Measurements from ENCODE around the gene OR51B5.
"Not testable (repeated sequence)": the region's sequence is repeated elsewhere in the genome, so short reads cannot be mapped to it uniquely, and the experiment has no call there.

OR51B5 gene

GRCh38 chr11:5363679-5364078 is 20.4 kb upstream of the OR51B5 start:
- Histone ChIP-seq H3K4me3 (ENCODE audit: low read length) (no peak overlapping the region), H3K9ac (ENCODE audit: low read length) (no peak overlapping the region), H3K4me1 (ENCODE audit: control insufficient read depth, insufficient read depth, low read length) (no peaks in the 10 kb centered on the region), H3K36me3 (ENCODE audit: control insufficient read depth, insufficient read depth, low read length) (no peaks in the 10 kb centered on the region), H3K27me3 (ENCODE audit: control insufficient read depth, insufficient read depth, low read length) (no peaks in the 10 kb centered on the region), H3K9me3 (ENCODE audit: control insufficient read depth, low read length) (no peaks in the 10 kb centered on the region)

GRCh38 chr11:5362017-5362625 is 18.8 kb upstream of the OR51B5 start:
- no peaks in the 10 kb centered on the region for H3K36me3 ChIP-seq (ENCODE audit: control insufficient read depth, insufficient read depth, low read length)
- H3K27me3 ChIP-seq (ENCODE audit: control insufficient read depth, insufficient read depth, low read length): no peaks in the 10 kb centered on the region
- no peak overlapping the region for H3K4me3 ChIP-seq (ENCODE audit: low read length)
- no peaks in the 10 kb centered on the region for H3K9me3 ChIP-seq (ENCODE audit: control insufficient read depth, low read length)
- no peaks in the 10 kb centered on the region for H3K4me1 ChIP-seq (ENCODE audit: control insufficient read depth, insufficient read depth, low read length)
- no peak overlapping the region for H3K9ac ChIP-seq (ENCODE audit: low read length)

- H3K4me3 ChIP-seq (ENCODE audit: low read length); H3K9me3 ChIP-seq (ENCODE audit: control insufficient read depth, low read length); H3K36me3 ChIP-seq (ENCODE audit: control insufficient read depth, insufficient read depth, low read length); H3K27me3 ChIP-seq (ENCODE audit: control insufficient read depth, insufficient read depth, low read length); H3K4me1 ChIP-seq (ENCODE audit: control insufficient read depth, insufficient read depth, low read length); H3K9ac ChIP-seq (ENCODE audit: low read length): not testable (repeated sequence)
Observed at GRCh38 chr11:5356031-5356430, 12.7 kb upstream of the OR51B5 start.

GRCh38 chr11:5351208-5351607 is 7.9 kb upstream of the OR51B5 start, which contains the start of gene OR51B6:
Gene OR51B6 (plus strand): TSS chr11:5351508. CDS start chr11:5351508, 0 bp downstream.
- no peaks in the 10 kb centered on the region for H3K27me3 ChIP-seq (ENCODE audit: control insufficient read depth, insufficient read depth, low read length)
- H3K9me3 ChIP-seq (ENCODE audit: control insufficient read depth, low read length): no peaks in the 10 kb centered on the region
- H3K9ac ChIP-seq (ENCODE audit: low read length): no peak within 1 kb of the TSS
- H3K36me3 ChIP-seq (ENCODE audit: control insufficient read depth, insufficient read depth, low read length): no peaks in the 10 kb centered on the region
- no peak within 1 kb of the TSS for H3K4me3 ChIP-seq (ENCODE audit: low read length)
- no peaks in the 10 kb centered on the region for H3K4me1 ChIP-seq (ENCODE audit: control insufficient read depth, insufficient read depth, low read length)

GRCh38 chr11:5349550-5349949 is 6.2 kb upstream of the OR51B5 start:
- Histone ChIP-seq H3K9me3 (ENCODE audit: control insufficient read depth, low read length) (no peaks in the 10 kb centered on the region), H3K4me1 (ENCODE audit: control insufficient read depth, insufficient read depth, low read length) (no peaks in the 10 kb centered on the region), H3K4me3 (ENCODE audit: low read length) (no peak overlapping the region), H3K27me3 (ENCODE audit: control insufficient read depth, insufficient read depth, low read length) (no peaks in the 10 kb centered on the region), H3K9ac (ENCODE audit: low read length) (no peak overlapping the region), H3K36me3 (ENCODE audit: control insufficient read depth, insufficient read depth, low read length) (no peaks in the 10 kb centered on the region)

- Histone ChIP-seq H3K27me3 (ENCODE audit: control insufficient read depth, insufficient read depth, low read length) (no peaks in the 10 kb centered on the region), H3K9ac (ENCODE audit: low read length) (no peak overlapping the region), H3K9me3 (ENCODE audit: control insufficient read depth, low read length) (no peaks in the 10 kb centered on the region), H3K4me3 (ENCODE audit: low read length) (no peak overlapping the region), H3K36me3 (ENCODE audit: control insufficient read depth, insufficient read depth, low read length) (no peaks in the 10 kb centered on the region), H3K4me1 (ENCODE audit: control insufficient read depth, insufficient read depth, low read length) (no peaks in the 10 kb centered on the region)
Observed at GRCh38 chr11:5348551-5349194, 5.3 kb upstream of the OR51B5 start.

- Histone ChIP-seq H3K4me1 (ENCODE audit: control insufficient read depth, insufficient read depth, low read length) (no peaks in the 10 kb centered on the region), H3K4me3 (ENCODE audit: low read length) (no peak overlapping the region), H3K36me3 (ENCODE audit: control insufficient read depth, insufficient read depth, low read length) (no peaks in the 10 kb centered on the region), H3K27me3 (ENCODE audit: control insufficient read depth, insufficient read depth, low read length) (no peaks in the 10 kb centered on the region), H3K9me3 (ENCODE audit: control insufficient read depth, low read length) (no peaks in the 10 kb centered on the region), H3K9ac (ENCODE audit: low read length) (no peak overlapping the region)
Observed at GRCh38 chr11:5345831-5346230, 2.5 kb upstream of the OR51B5 start.

GRCh38 chr11:5339771-5340322 is 3.5 kb downstream of the OR51B5 start:
- no peak overlapping the region for H3K9ac ChIP-seq (ENCODE audit: low read length)
- H3K4me1 ChIP-seq (ENCODE audit: control insufficient read depth, insufficient read depth, low read length): no peaks in the 10 kb centered on the region
- no peaks in the 10 kb centered on the region for H3K27me3 ChIP-seq (ENCODE audit: control insufficient read depth, insufficient read depth, low read length)
- no peaks in the 10 kb centered on the region for H3K36me3 ChIP-seq (ENCODE audit: control insufficient read depth, insufficient read depth, low read length)
- no peaks in the 10 kb centered on the region for H3K9me3 ChIP-seq (ENCODE audit: control insufficient read depth, low read length)
- H3K4me3 ChIP-seq (ENCODE audit: low read length): no peak overlapping the region

GRCh38 chr11:5337253-5337652 is 6.1 kb downstream of the OR51B5 start:
- not testable (repeated sequence) for H3K4me1 ChIP-seq (ENCODE audit: control insufficient read depth, insufficient read depth, low read length); H3K36me3 ChIP-seq (ENCODE audit: control insufficient read depth, insufficient read depth, low read length); H3K27me3 ChIP-seq (ENCODE audit: control insufficient read depth, insufficient read depth, low read length); H3K9ac ChIP-seq (ENCODE audit: low read length); H3K4me3 ChIP-seq (ENCODE audit: low read length); H3K9me3 ChIP-seq (ENCODE audit: control insufficient read depth, low read length)

- Histone ChIP-seq H3K4me3 (ENCODE audit: low read length) (no peak overlapping the region), H3K27me3 (ENCODE audit: control insufficient read depth, insufficient read depth, low read length) (no peaks in the 10 kb centered on the region), H3K36me3 (ENCODE audit: control insufficient read depth, insufficient read depth, low read length) (no peaks in the 10 kb centered on the region), H3K4me1 (ENCODE audit: control insufficient read depth, insufficient read depth, low read length) (no peaks in the 10 kb centered on the region), H3K9ac (ENCODE audit: low read length) (no peak overlapping the region), H3K9me3 (ENCODE audit: control insufficient read depth, low read length) (no peaks in the 10 kb centered on the region)
Observed at GRCh38 chr11:5336331-5336730, 7.0 kb downstream of the OR51B5 start.

GRCh38 chr11:5335170-5335569 is 8.2 kb downstream of the OR51B5 start:
- no peaks in the 10 kb centered on the region for H3K36me3 ChIP-seq (ENCODE audit: control insufficient read depth, insufficient read depth, low read length)
- H3K9ac ChIP-seq (ENCODE audit: low read length): no peak overlapping the region
- no peak overlapping the region for H3K4me3 ChIP-seq (ENCODE audit: low read length)
- H3K4me1 ChIP-seq (ENCODE audit: control insufficient read depth, insufficient read depth, low read length): no peaks in the 10 kb centered on the region
- no peaks in the 10 kb centered on the region for H3K9me3 ChIP-seq (ENCODE audit: control insufficient read depth, low read length)
- no peaks in the 10 kb centered on the region for H3K27me3 ChIP-seq (ENCODE audit: control insufficient read depth, insufficient read depth, low read length)

- Histone ChIP-seq H3K9me3 (ENCODE audit: control insufficient read depth, low read length) (no peaks in the 10 kb centered on the region), H3K27me3 (ENCODE audit: control insufficient read depth, insufficient read depth, low read length) (no peaks in the 10 kb centered on the region), H3K9ac (ENCODE audit: low read length) (no peak within 1 kb of the TSS), H3K4me3 (ENCODE audit: low read length) (no peak within 1 kb of the TSS), H3K4me1 (ENCODE audit: control insufficient read depth, insufficient read depth, low read length) (no peaks in the 10 kb centered on the region), H3K36me3 (ENCODE audit: control insufficient read depth, insufficient read depth, low read length) (no peaks in the 10 kb centered on the region)
Observed at GRCh38 chr11:5324197-5324596, 19.1 kb downstream of the OR51B5 start, which contains the start of gene OR51B2. Gene OR51B2 (minus strand): TSS chr11:5324297. CDS start chr11:5324297, 0 bp downstream.

Data from mucosa of stomach (tissue), 1 donor.